Measurements from ENCODE around the gene OTUD5.

- TF ChIP-seq USF1 (CRISPR knock-in tag; IDR thresholded peaks at IDR 0.05) (no peak), MAX (CRISPR knock-in tag; IDR thresholded peaks at IDR 0.05) (no peak), ZNF232 (CRISPR knock-in tag; IDR thresholded peaks at IDR 0.05) (no peak), ZNF219 (CRISPR knock-in tag; IDR thresholded peaks at IDR 0.05; ENCODE audit: borderline replicate concordance) (no peak), CTCF (IDR thresholded peaks at IDR 0.05) (no peak), RELA (CRISPR knock-in tag; IDR thresholded peaks at IDR 0.05; ENCODE audit: borderline replicate concordance) (no peak), MXD4 (CRISPR knock-in tag; IDR thresholded peaks at IDR 0.05; ENCODE audit: borderline replicate concordance) (no peak), CREB1 (CRISPR knock-in tag; IDR thresholded peaks at IDR 0.05) (no peak), ZBTB21 (CRISPR knock-in tag; IDR thresholded peaks at IDR 0.05; ENCODE audit: borderline replicate concordance) (no peak), GABPB1 (CRISPR knock-in tag; IDR thresholded peaks at IDR 0.05) (no peak), ERG (CRISPR knock-in tag; IDR thresholded peaks at IDR 0.05) (no peak), NR2C2 (CRISPR knock-in tag; IDR thresholded peaks at IDR 0.05) (no peak), ATF1 (CRISPR knock-in tag; IDR thresholded peaks at IDR 0.05) (no peak)
These were observed 18.1 kb upstream of the OTUD5 start for GRCh38 chrX:48975541-48975940.
